ENCODE data around the gene TSHR. TPM values are rescaled to one million over a fixed set of nuclear protein-coding genes. Genes with fewer than 3 reads are reported as not detected.

The TSHR gene
- total and polyA plus RNA-seq, 11 donors: not detected

DNA sequence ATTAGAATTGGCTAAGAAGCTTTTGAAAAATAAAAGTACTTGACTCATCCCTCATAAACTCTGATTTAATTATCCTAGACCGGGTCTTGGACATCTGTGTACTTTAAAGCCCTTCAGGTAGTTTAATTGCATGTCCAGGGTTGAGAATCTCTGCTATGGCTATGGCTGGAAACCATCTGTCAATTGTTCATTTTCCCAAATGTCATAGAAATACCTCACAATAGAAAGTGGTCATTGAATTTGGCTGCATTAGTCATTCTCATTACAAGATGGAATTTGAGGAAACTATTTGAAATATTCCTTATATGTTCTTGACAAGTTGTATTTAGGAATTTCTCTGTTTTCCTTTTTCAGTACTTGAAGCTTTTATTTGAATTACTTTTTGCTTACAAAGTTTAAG is 111.3 kb downstream of the TSHR start:
- Histone ChIP-seq H3K4me3 (no peak overlapping the region), H3K4me1 (no peaks in the 10 kb centered on the region), H3K27ac (no peak overlapping the region), H3K36me3 (no peaks in the 10 kb centered on the region), H3K27me3 (no peaks in the 10 kb centered on the region), H3K9me3 (peaks cover 0 to 22% (median 8%) of the 10 kb centered on the region in 12 donors)
- ATAC-seq (no peak), DNase-seq (no peak)
- TF ChIP-seq, protein P1, sequence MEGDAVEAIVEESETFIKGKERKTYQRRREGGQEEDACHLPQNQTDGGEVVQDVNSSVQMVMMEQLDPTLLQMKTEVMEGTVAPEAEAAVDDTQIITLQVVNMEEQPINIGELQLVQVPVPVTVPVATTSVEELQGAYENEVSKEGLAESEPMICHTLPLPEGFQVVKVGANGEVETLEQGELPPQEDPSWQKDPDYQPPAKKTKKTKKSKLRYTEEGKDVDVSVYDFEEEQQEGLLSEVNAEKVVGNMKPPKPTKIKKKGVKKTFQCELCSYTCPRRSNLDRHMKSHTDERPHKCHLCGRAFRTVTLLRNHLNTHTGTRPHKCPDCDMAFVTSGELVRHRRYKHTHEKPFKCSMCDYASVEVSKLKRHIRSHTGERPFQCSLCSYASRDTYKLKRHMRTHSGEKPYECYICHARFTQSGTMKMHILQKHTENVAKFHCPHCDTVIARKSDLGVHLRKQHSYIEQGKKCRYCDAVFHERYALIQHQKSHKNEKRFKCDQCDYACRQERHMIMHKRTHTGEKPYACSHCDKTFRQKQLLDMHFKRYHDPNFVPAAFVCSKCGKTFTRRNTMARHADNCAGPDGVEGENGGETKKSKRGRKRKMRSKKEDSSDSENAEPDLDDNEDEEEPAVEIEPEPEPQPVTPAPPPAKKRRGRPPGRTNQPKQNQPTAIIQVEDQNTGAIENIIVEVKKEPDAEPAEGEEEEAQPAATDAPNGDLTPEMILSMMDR (IDR thresholded peaks at IDR 0.05): no peak
- no peak for TF ChIP-seq POLR2A (IDR thresholded peaks at IDR 0.05)
- 38 to 60% (median 53%) methylated on average over 1 of the region's 1 CpG for WGBS, 4 donors
- intact Hi-C loops (cut with DNase I): loop anchor here in 1 of 10 donors (10.0 kb wide), 1 partner anchor 72 kb away; no protein-coding TSS in a partner anchor

DNA sequence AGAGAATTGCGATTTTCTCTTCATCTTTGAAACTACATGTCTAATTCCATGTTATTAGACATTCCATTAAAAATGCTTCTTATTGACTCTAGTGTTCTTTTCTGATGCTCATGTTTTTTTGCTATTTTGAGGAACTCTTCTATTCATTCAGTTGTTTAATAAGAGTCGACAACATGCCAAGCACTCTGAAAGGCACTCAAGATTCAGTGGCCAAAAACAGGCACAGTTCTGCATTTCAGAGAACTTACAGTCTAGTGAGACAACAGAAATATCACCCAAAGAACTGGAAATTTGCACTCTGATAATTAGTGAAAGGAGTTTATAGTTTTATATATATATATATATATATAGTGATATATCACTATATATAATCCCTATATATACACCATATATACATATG is 111.7 kb downstream of the TSHR start:
- Histone ChIP-seq H3K4me3 (no peak overlapping the region), H3K36me3 (no peaks in the 10 kb centered on the region), H3K9me3 (peaks cover 0 to 27% (median 8%) of the 10 kb centered on the region in 12 donors), H3K27me3 (no peaks in the 10 kb centered on the region), H3K27ac (no peak overlapping the region), H3K4me1 (no peaks in the 10 kb centered on the region)
- WGBS, 4 donors: 84 to 91% (median 89%) methylated on average over 2 of the region's 2 CpGs
- DNase-seq (no peak), ATAC-seq (no peak)
- no peak for TF ChIP-seq POLR2A (IDR thresholded peaks at IDR 0.05)
- TF ChIP-seq, protein P1 (IDR thresholded peaks at IDR 0.05): no peak
- intact Hi-C loops (cut with DNase I): loop anchor here in 1 of 10 donors (10.0 kb wide), 1 partner anchor 72 kb away; no protein-coding TSS in a partner anchor

DNA sequence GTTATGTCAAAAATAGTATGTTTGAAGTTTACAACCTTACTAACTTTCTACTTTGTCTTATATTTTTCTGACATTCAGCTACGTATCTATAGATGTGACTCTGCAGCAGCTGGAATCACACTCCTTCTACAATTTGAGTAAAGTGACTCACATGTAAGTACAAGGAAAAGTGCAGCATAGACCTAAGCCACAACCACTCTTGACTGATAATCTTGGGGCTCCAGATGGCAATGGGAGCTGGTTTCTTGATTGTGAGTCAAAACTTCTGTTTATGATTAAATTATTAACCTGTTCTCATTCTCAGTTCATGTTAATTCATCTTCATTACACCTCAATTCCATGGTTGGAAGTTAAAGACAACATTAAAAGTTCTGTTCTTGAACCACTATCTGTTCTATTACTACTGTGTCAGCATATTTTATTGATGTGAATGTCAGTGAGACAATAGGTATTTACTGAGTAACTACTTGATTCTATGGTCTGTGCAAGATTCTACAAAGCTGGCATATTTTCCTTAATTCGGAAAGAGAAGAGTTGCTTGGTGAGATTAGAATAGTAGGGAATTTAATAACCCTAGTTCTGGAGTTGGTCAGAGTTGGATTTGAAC is 112.9 kb downstream of the TSHR start:
- TF ChIP-seq POLR2A (IDR thresholded peaks at IDR 0.05): no peak
- TF ChIP-seq, protein P1 (IDR thresholded peaks at IDR 0.05): no peak
- H3K36me3 ChIP-seq: no peaks in the 10 kb centered on the region
- DNase-seq (no peak), ATAC-seq (no peak)
- no peak overlapping the region for H3K27ac ChIP-seq
- no peaks in the 10 kb centered on the region for H3K27me3 ChIP-seq
- intact Hi-C loops (cut with DNase I): loop anchor here in 1 of 10 donors (10.0 kb wide), 1 partner anchor 73 kb away; no protein-coding TSS in a partner anchor
- no peaks in the 10 kb centered on the region for H3K4me1 ChIP-seq
- peaks cover 0 to 31% (median 8%) of the 10 kb centered on the region in 12 donors for H3K9me3 ChIP-seq
- 79 to 85% (median 84%) methylated on average over 2 of the region's 2 CpGs for WGBS, 4 donors
- H3K4me3 ChIP-seq: no peak overlapping the region

DNA sequence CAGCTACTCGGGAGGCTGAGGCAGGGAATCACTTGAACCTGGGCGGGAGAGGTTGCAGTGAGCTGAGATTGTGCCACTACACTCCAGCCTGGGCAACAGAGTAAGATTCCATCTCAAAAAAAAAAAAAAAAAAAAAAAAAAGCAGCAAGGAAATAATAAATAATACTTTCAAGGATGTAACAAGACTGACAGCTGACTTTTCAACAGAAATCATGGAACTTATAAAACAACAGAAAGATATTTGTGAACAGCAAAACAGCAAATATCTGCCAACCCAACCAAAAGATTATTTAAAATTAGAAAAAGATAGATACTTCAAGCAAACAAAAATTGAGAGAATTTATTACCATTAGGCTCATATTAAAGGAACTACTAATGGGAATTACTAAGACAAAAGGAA is 115.1 kb downstream of the TSHR start:
- ATAC-seq (no peak), DNase-seq (no peak)
- WGBS, 4 donors: 69 to 79% (median 74%) methylated on average over 2 of the region's 2 CpGs
- H3K9me3 ChIP-seq: peaks cover 0 to 31% (median 8%) of the 10 kb centered on the region in 12 donors
- no peaks in the 10 kb centered on the region for H3K4me1 ChIP-seq
- H3K27ac ChIP-seq: no peak overlapping the region
- no peak overlapping the region for H3K4me3 ChIP-seq
- intact Hi-C loops (cut with DNase I): no loop called here
- no peaks in the 10 kb centered on the region for H3K36me3 ChIP-seq
- H3K27me3 ChIP-seq: no peaks in the 10 kb centered on the region
- TF ChIP-seq, protein P1 (IDR thresholded peaks at IDR 0.05): no peak
- TF ChIP-seq POLR2A (IDR thresholded peaks at IDR 0.05): no peak

Data from heart left ventricle (tissue), 16 donors.